Fibroblast of skin of right quadriceps (primary cell): ENCODE measurements around the gene MLLT3.
A peak's percentile ranks its signal among the peaks of the same experiment; 100 is the strongest.
"Not testable (repeated sequence)": the region's sequence is repeated elsewhere in the genome, so short reads cannot be mapped to it uniquely, and the experiment has no call there.

ENCODE experiments used
- DNase-seq: peaks from one replicate; pipeline ENCODE4 v3.0.0-alpha.2; 2013

MLLT3 gene

GRCh38 chr9:20593537-20593936 is 28.8 kb downstream of the MLLT3 start:
- DNase-seq = peak; percentile 30

- no peak for DNase-seq
These were observed 29.2 kb downstream of the MLLT3 start for GRCh38 chr9:20593105-20593504.

- peak; percentile 51 for DNase-seq
These were observed 29.6 kb downstream of the MLLT3 start for GRCh38 chr9:20592673-20593072.

GRCh38 chr9:20591223-20591622 is 31.1 kb downstream of the MLLT3 start:
- DNase-seq = peak; percentile 22

- no peak for DNase-seq
These were observed 37.2 kb downstream of the MLLT3 start for GRCh38 chr9:20584968-20585643.

- not testable (repeated sequence) for DNase-seq
These were observed 39.2 kb downstream of the MLLT3 start for GRCh38 chr9:20583088-20583487.

GRCh38 chr9:20582150-20582549 is 40.1 kb downstream of the MLLT3 start:
- DNase-seq = no peak

- no peak for DNase-seq
These were observed 41.6 kb downstream of the MLLT3 start for GRCh38 chr9:20580673-20581072.

- DNase-seq = no peak
These were observed 42.6 kb downstream of the MLLT3 start for GRCh38 chr9:20579524-20580314.

- no peak for DNase-seq
These were observed 49.3 kb downstream of the MLLT3 start for GRCh38 chr9:20573023-20573422.

- peak; percentile 64 for DNase-seq
These were observed 51.5 kb downstream of the MLLT3 start for GRCh38 chr9:20570756-20571155.

GRCh38 chr9:20570087-20570486 is 52.2 kb downstream of the MLLT3 start:
- DNase-seq = no peak

GRCh38 chr9:20569525-20569924 is 52.8 kb downstream of the MLLT3 start:
- DNase-seq = no peak

- DNase-seq = no peak
These were observed 53.9 kb downstream of the MLLT3 start for GRCh38 chr9:20568400-20568799.

GRCh38 chr9:20566401-20566800 is 55.9 kb downstream of the MLLT3 start:
- DNase-seq = no peak

- DNase-seq = no peak
These were observed 57.6 kb downstream of the MLLT3 start for GRCh38 chr9:20564650-20565049.

- DNase-seq = peak; percentile 58
These were observed 58.4 kb downstream of the MLLT3 start for GRCh38 chr9:20563917-20564316.

GRCh38 chr9:20562051-20562450 is 60.2 kb downstream of the MLLT3 start:
- peak; percentile 16 for DNase-seq

- DNase-seq = no peak
These were observed 60.8 kb downstream of the MLLT3 start for GRCh38 chr9:20561531-20561930.

- peak; percentile 17 for DNase-seq
These were observed 62.9 kb downstream of the MLLT3 start for GRCh38 chr9:20559231-20559890.

- DNase-seq = peak; percentile 90
These were observed 63.7 kb downstream of the MLLT3 start for GRCh38 chr9:20558566-20559016.

GRCh38 chr9:20557890-20558565 is 64.3 kb downstream of the MLLT3 start:
- no peak for DNase-seq

GRCh38 chr9:20557285-20557684 is 65.0 kb downstream of the MLLT3 start:
- DNase-seq = no peak
